ENCODE results near the gene PREX1.

Gene PREX1

GRCh38 chr20:48629069-48629959 is 198.5 kb downstream of the PREX1 start:
- no peak for DNase-seq

DNA sequence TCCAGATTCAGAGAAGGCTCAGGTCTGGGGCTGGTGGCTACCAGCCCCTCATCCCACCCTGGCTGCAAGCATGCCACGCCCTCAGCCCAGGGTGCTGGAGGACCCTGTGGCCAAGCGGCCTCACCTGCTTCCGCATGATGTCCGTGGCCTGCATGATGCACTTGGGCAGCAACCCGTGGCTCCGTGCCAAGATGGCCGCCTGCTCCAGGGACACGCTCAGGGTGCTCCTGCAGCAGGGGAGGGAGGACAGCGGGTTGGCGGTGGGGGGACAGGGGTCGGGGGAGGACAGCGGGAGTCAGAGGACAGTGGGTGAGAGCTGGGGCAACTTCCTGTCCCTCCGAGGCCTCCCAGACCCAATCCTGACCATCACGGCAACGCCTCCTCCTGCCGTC is 200.1 kb downstream of the PREX1 start:
- DNase-seq: no peak

- no peak for DNase-seq
These were observed 200.7 kb downstream of the PREX1 start for GRCh38 chr20:48626938-48627736.

DNA sequence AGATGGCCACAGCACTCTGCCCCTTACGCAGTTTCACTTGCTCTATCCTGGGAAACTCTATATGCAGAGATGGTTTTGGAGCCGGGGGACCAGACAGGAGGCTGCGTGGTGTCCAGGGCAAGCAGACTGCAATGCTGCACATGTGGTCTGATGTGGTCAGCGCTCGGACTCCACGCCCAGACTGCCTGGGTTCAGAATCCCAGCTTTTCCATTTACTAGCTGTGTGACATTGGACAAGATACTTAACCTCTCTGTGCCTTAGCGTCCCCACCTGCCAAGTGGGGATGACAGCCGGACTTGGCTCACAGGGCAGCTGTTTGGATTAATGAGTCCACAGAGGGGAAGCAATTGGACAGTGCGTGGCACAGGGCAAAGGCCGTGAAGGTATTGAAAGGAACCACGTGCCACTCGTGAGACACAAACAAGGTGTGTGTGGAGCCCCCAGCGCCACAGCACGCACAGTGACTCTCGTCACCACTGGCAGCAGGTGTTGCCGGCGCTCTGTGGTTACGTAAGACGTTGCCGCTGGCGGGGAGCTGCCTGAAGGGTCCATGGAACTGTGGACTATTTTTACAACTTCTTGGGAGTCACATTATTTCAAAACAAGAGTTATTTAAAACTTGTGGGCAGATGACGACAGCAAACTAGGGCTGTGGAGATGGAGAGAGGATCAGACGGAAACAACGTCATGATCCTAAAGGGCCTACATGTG is 201.4 kb downstream of the PREX1 start:
- DNase-seq: no peak

- DNase-seq: no peak
These were observed 202.5 kb downstream of the PREX1 start for GRCh38 chr20:48625136-48625900.

GRCh38 chr20:48624315-48625020 is 203.3 kb downstream of the PREX1 start:
- DNase-seq: no peak

- DNase-seq: no peak
These were observed 203.9 kb downstream of the PREX1 start for GRCh38 chr20:48623906-48624265.

GRCh38 chr20:48623176-48623905 is 204.5 kb downstream of the PREX1 start:
- DNase-seq: no peak

DNA sequence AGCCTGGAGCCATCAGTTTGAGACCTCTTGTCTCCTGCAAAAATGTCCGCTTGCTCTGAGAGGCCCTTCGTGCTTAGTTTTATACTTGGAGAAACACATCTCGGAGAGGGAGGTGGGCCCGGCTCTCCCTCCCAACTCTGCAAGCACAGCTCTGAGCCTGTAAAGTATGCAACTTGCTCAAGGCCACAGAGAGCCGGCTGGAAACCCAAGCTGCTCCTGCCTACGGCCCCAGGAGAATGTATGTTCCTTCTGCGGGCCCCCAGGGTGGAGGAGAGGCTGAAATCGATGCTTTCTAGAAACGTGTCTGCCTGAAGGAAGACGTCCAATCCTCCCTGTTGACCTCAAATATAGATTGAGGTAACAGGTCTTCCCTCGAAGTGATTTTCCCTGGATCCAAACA is 205.4 kb downstream of the PREX1 start:
- no peak for DNase-seq

DNA sequence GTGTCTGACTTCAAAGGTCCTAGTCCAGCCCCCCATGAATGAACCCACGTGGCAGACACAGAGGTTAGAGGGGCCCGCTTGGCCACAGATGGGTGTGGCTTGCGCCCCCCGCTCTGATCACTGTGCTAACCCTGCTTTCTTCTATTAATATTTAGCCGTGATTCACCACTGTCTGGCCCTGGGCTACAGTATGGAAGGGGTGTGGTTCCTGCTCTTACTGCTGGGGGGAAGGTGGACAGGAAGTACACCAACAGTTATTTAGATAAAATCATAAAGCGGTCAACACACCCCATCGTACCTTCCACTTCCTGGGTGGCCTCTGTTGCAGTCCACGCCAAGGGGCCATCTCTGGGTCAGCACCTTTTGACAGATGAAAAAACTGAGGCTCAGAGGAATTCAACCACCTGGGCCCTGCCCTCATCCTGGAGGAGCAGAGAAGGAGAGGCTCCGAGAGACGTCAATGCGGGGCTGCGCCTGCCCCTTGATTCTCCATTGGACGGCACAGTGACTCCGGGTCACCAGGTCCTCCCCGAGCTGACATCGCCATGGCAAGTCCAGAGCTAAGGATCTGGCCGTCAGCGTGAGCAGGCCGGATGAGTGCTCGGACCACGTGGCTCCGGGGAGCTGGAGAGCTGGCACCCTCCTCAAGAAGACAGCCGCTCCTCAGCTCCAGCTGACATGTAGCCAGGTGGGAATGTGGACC is 206.3 kb downstream of the PREX1 start:
- no peak for DNase-seq

DNA sequence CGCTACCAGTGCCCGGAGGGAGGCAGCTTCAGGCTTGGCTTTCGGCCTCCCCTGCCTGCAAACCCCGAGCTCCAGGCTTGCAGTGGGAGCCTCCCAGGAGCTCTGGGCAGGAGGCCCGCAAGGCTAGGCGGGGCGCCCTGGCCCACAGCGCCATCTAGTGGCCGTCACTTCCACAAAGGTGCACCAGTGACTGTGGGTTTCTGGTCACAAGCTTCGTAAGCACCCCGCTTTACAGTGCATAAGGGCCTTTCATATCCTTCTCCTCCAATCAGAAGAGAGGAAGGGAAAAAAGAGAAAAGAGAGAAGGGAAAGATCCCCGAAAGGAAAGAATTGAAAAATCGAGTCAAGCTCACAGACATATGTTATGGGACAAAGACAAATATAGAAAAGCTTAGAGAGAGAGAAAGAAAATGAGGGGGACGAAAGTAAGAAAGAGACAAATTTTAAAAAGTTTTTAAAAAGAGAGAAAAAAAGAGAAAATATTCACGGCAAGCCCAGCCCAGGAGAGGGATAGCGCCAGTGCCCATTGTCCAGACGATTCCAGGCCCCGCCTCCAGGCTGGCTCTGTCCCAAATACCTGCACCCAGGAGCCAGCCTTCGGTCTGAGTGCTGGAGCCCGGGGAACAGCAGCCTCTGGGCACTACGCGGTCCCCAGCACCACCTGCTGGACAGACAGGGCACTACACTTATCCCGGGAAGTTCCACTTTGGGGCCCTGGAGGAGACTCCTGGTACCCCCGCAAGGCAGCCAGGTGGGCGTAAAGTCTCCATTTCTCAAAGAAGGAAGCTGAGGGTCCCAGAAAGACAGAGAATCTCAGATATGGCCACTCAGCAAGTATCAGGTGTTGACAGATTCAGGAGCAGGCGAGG is 207.1 kb downstream of the PREX1 start:
- DNase-seq: peak; percentile 81

- no peak for DNase-seq
These were observed 207.7 kb downstream of the PREX1 start for GRCh38 chr20:48620154-48620506.

GRCh38 chr20:48619126-48620101 is 208.4 kb downstream of the PREX1 start:
- peak; percentile 22 for DNase-seq

DNA sequence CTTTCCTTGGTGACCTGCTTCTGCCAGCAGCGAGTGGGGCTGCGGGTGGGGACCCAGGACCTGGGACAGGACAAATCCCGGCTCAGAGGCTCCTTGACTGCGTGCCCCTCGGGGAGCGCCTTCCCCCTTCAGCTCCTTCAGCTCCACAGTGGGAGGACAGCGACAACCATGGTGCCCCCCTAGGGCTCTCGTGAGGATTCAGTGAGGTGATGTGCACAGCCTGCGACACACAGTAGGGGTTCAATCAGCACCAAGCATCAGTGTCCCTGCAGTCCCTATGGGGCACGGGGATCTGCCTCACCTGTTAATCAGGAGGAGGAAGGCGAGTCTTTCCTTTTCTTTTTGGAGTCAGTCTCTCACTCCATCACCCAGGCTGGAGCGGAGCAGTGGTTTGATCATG is 209.2 kb downstream of the PREX1 start:
- no peak for DNase-seq

DNA sequence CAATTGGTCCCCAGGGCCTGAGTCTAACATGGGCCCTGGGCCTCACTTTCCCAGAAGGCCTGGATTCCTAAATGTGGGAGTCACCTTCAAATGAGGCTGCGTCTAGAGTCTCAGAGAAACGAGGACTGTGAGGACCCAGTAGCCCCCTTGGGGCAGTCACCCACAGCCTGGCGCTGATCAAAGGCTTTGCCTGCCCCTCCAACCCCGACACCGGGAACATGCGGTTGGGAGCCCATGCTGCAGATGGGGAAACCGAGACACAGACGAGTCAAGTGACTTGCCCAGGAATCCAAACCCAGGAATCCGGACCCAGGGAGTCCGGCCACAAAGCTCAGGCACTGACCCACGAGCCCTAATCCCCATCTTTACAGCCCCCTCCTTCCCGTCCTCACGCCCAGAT is 209.7 kb downstream of the PREX1 start:
- no peak for DNase-seq

DNA sequence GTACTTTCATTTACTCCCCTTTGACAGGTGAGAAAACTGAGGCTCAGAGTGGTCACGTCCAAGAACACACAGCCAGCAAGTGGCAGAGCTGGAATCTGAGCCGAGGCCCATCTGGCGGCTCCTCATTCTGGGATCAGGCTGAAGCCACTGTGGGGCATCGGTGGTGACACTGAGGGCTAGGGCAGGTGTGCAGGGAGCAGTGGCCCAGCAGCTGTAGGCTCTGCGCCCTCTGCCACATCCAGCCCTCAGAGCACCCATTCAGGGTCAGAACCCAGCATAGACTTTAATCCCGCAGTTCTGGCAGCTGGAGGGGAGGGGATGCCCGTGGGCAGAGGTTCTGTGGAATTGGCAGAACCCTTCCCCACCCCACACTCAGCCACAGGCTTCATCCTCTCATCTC is 210.3 kb downstream of the PREX1 start:
- DNase-seq: no peak

DNA sequence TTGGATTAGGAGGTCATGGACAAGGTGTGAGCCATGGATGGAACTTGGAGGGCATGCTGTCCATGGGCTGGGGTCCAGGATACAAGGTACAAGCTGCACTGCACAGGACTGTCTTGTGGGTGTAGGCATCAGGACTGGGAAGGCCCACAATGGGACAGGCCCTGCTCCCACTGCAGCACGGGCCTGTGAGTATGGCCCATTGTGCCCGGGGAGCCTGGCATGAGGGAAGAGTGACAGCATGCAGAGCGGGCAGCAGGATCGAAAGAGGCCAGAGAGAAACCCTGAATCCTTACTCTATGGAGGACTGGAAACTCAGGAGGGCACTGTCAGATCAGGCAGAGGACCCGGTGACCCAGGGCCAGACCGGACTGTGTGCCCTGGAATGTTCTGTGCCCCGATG is 211.3 kb downstream of the PREX1 start:
- DNase-seq: no peak

- DNase-seq: no peak
These were observed 211.9 kb downstream of the PREX1 start for GRCh38 chr20:48615871-48616270.

All from NCI-H1092 (cell line).